ENCODE results near the gene PCP2. TPM values are rescaled to one million over a fixed set of nuclear protein-coding genes. Genes with fewer than 3 reads are reported as not detected.
A peak's percentile ranks its signal among the peaks of the same experiment; 100 is the strongest.

PCP2 gene
- total RNA-seq, 1 donor, result not detected

- Histone ChIP-seq H3K4me2 (ENCODE audit: insufficient read depth, low read length) (no peak overlapping the region), H2AFZ (ENCODE audit: low read length) (no peak overlapping the region), H3K79me2 (ENCODE audit: insufficient read depth, low read length) (no peaks in the 10 kb centered on the region), H3K27me3 (ENCODE audit: insufficient read depth, low read length) (no peaks in the 10 kb centered on the region), H3K36me3 (ENCODE audit: insufficient read depth, low read length) (no peaks in the 10 kb centered on the region), H3K9me3 (ENCODE audit: low read depth, low read length) (no peaks in the 10 kb centered on the region), H3K27ac (ENCODE audit: low read depth, low read length) (no peak overlapping the region), H4K20me1 (ENCODE audit: insufficient read depth, low read length) (no peaks in the 10 kb centered on the region), H3K4me3 (ENCODE audit: insufficient read depth, low read length) (no peak overlapping the region), H3K4me1 (ENCODE audit: insufficient read depth, low read length) (no peaks in the 10 kb centered on the region)
- DNase-seq (ENCODE audit: insufficient read length, low spot score, missing footprints), result peak; percentile 62
- TF ChIP-seq CTCF (IDR thresholded peaks at IDR 0.05; ENCODE audit: extremely low read depth, low read depth, low read length), result no peak
Measured at GRCh38 chr19:7672522-7672921, 39.0 kb upstream of the PCP2 start.

DNA sequence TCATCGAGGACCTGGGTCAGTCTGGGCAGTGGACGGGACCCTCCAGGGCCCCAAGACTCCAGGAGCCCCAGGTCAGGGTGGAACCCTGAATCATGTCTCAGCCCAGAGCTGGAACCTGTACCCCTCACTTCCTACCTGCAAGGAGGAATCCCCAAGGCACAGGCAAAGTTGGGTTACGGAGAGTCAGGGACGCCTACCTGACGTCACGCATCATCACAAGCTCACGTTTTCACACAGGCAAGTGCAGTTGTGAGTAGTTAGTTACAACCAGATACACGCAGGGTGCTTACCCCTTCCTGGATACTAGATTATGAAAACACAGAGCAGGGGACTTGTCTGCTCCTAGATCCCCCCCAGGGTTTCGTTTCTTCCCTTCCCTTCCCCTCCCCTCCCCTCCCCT lies 37.3 kb upstream of the PCP2 start:
- peak; percentile 62 for DNase-seq (ENCODE audit: insufficient read length, low spot score, missing footprints)
- Histone ChIP-seq H4K20me1 (ENCODE audit: insufficient read depth, low read length) (no peaks in the 10 kb centered on the region), H3K27ac (ENCODE audit: low read depth, low read length) (no peak overlapping the region), H3K79me2 (ENCODE audit: insufficient read depth, low read length) (no peaks in the 10 kb centered on the region), H3K27me3 (ENCODE audit: insufficient read depth, low read length) (no peaks in the 10 kb centered on the region), H3K36me3 (ENCODE audit: insufficient read depth, low read length) (no peaks in the 10 kb centered on the region), H3K4me2 (ENCODE audit: insufficient read depth, low read length) (no peak overlapping the region), H3K4me3 (ENCODE audit: insufficient read depth, low read length) (no peak overlapping the region), H3K9me3 (ENCODE audit: low read depth, low read length) (no peaks in the 10 kb centered on the region), H2AFZ (ENCODE audit: low read length) (no peak overlapping the region), H3K4me1 (ENCODE audit: insufficient read depth, low read length) (no peaks in the 10 kb centered on the region)
- no peak for TF ChIP-seq CTCF (IDR thresholded peaks at IDR 0.05; ENCODE audit: extremely low read depth, low read depth, low read length)

GRCh38 chr19:7670150-7670783 lies 36.7 kb upstream of the PCP2 start:
- Histone ChIP-seq H3K4me2 (ENCODE audit: insufficient read depth, low read length) (no peak overlapping the region), H3K4me3 (ENCODE audit: insufficient read depth, low read length) (no peak overlapping the region)
- DNase-seq (ENCODE audit: insufficient read length, low spot score, missing footprints), result peak; percentile 82

DNA sequence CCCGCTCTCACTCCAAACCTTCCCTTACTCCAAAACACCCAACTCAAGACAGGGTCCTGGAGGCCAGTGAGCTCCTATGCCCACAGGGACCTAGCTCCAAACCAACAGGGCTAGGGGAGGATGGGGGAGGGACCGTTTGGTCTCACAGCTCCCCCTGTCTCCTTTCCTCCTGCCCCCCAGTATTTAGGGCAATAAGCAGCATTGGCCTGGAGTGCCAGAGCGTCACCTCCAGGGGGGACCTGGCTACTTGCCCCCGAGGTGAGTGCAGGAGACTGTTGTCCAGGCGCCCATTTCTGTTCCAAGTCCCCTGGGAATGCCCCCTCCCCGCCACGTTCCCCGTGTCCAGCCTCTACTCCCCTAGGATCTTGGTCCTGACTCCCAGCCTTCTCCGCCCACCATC lies 36.1 kb upstream of the PCP2 start:
- no peak overlapping the region for H3K27ac ChIP-seq (ENCODE audit: low read depth, low read length)
- peak; percentile 58 for DNase-seq (ENCODE audit: insufficient read length, low spot score, missing footprints)
- H3K4me1 ChIP-seq (ENCODE audit: insufficient read depth, low read length), result no peaks in the 10 kb centered on the region
- H3K79me2 ChIP-seq (ENCODE audit: insufficient read depth, low read length), result no peaks in the 10 kb centered on the region
- H3K36me3 ChIP-seq (ENCODE audit: insufficient read depth, low read length), result no peaks in the 10 kb centered on the region
- H3K4me3 ChIP-seq (ENCODE audit: insufficient read depth, low read length), result no peak overlapping the region
- no peak overlapping the region for H3K4me2 ChIP-seq (ENCODE audit: insufficient read depth, low read length)
- H3K27me3 ChIP-seq (ENCODE audit: insufficient read depth, low read length), result no peaks in the 10 kb centered on the region
- no peaks in the 10 kb centered on the region for H4K20me1 ChIP-seq (ENCODE audit: insufficient read depth, low read length)
- no peak overlapping the region for H2AFZ ChIP-seq (ENCODE audit: low read length)
- H3K9me3 ChIP-seq (ENCODE audit: low read depth, low read length), result no peaks in the 10 kb centered on the region
- TF ChIP-seq CTCF (IDR thresholded peaks at IDR 0.05; ENCODE audit: extremely low read depth, low read depth, low read length), result no peak

More at GRCh38 chr19:7670150-7670783, 36.7 kb upstream of the PCP2 start:
- Histone ChIP-seq H4K20me1 (ENCODE audit: insufficient read depth, low read length) (no peaks in the 10 kb centered on the region), H3K4me1 (ENCODE audit: insufficient read depth, low read length) (no peaks in the 10 kb centered on the region), H2AFZ (ENCODE audit: low read length) (no peak overlapping the region), H3K36me3 (ENCODE audit: insufficient read depth, low read length) (no peaks in the 10 kb centered on the region), H3K9me3 (ENCODE audit: low read depth, low read length) (no peaks in the 10 kb centered on the region), H3K79me2 (ENCODE audit: insufficient read depth, low read length) (no peaks in the 10 kb centered on the region), H3K27ac (ENCODE audit: low read depth, low read length) (no peak overlapping the region), H3K27me3 (ENCODE audit: insufficient read depth, low read length) (no peaks in the 10 kb centered on the region)
- TF ChIP-seq CTCF (IDR thresholded peaks at IDR 0.05; ENCODE audit: extremely low read depth, low read depth, low read length), result no peak

Data from osteoblast (primary cell).